Activated T-cell treated with anti-CD3 and anti-CD28 coated beads for 48 hours (primary cell): ENCODE results near the gene THUMPD2.

Experiments used
- DNase-seq: peaks from one replicate; pipeline ENCODE4 v3.0.0-alpha.2; 2020; ENCODE audit warnings: low read depth

THUMPD2 gene

DNA sequence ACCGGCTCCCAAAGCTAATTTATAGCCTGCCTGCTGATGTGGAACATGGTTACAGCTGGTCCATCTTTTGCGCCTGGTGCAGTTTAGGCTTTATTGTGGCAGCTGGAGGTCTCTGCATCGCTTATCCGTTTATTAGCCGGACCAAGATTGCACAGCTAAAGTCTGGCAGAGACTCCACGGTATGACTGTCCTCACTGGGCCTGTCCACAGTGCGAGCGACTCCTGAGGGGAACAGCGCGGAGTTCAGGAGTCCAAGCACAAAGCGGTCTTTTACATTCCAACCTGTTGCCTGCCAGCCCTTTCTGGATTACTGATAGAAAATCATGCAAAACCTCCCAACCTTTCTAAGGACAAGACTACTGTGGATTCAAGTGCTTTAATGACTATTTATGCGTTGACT, 62.0 kb downstream of the THUMPD2 start:
- DNase-seq: no peak

DNA sequence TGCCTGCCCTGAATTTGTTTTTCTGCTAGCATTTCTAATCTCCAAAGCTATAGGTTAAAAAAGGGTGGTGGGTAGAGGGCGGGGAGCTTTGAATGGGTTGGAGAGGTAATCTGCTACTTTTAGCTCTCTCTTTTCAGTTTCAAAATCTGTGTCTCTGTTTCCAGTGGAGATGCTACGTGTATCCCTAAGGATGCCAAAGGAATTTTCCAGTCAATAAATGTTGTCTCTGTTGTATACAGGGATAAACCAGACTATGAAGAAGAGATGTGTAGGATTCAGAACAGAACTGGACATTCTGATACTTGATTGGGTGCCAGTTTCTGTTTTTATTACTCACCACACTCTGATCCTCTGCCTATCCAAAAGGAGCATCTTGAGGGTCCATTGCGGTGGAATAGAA, 63.2 kb downstream of the THUMPD2 start:
- no peak for DNase-seq

DNA sequence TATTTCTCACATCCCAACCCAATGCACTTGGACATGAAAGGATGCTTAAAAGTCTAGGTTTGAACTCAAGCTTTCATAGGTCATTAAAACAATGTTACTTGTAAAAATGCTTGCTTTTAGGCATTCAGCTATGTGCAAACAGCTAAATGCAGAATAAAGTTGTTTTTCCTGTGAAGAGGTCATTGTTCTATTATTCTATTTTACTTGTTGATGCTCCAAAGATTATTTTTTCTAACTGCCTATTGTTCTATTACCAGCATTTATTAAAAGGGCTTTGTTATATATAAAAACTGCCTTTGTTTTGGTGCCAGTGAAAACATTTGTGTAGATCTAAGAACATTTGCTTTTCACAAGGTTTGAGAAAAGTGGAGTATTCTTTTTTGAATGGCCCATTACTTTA, 64.0 kb downstream of the THUMPD2 start:
- DNase-seq: no peak

DNA sequence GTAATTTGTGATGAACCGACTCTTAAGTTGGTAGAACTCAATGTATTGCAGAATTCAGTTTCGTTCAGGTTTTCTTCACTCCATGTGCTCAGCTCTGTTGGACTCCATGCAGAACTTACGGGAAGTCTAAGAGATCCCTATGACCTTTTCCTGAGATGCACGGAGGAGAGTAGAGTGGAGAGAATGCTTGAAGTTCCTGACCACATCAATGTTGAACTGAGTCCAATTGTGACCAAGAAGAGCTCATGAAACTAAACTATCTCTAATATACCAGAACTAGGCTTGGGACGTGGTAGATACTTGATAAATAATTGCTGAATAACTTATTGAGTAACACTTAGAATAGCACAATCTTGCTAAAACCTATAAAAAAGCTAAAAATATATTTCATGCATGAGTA, 66.1 kb downstream of the THUMPD2 start:
- no peak for DNase-seq

DNA sequence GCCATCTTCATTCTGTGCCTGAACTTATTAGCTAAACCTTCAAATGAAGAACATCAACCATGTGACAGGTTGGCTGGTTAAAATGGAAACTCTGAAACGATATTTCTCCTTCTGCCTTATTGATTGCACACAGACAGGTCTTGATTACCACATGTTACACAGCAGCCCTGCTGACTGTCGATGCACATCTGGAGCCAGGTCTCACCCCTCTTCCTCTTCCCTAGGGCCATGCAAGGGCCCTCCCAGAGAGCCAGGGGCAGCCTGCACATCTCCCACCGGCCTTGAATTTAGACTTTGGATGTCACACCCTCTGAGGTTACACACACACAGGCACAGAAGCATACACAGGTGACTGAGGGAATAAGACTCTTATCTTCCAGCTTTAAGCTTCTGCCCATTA, 68.3 kb downstream of the THUMPD2 start:
- DNase-seq: no peak

DNA sequence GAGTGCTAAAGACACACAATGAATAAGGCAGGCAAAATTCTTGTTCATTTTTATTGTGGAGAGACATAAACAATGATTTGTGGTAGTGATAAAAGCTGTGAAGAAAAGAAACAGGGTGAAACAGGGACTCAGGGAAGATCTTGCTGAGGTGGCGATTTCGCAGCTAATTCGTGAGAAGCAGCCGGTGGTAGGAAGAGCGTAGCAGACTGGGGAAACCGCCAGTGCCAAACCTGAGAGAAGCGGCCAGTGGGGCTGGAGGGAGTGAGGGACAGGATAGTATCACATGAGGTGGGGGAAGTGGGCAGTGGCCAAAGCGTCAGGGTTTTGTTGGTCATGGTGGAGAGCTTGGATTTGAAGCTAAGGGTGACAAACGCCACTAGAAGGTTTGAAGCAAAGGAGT, 71.1 kb downstream of the THUMPD2 start:
- no peak for DNase-seq

DNA sequence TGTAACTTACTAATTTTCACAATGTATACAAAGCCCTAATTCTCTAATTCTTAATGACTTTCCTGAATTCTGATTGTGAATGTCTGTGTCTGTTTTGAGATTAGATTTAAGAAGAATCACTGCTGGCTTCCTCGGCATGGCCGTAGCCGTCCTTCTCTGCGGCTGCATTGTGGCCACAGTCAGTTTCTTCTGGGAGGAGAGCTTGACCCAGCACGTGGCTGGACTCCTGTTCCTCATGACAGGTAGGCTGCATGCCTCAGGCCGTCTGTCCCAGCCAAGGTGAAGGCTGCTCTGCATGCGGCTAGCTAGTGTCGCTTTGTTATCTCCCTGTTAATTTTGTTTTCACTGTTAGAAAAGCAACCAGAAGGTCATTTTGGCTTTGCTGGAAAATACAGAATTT, 72.1 kb downstream of the THUMPD2 start:
- DNase-seq: no peak

DNA sequence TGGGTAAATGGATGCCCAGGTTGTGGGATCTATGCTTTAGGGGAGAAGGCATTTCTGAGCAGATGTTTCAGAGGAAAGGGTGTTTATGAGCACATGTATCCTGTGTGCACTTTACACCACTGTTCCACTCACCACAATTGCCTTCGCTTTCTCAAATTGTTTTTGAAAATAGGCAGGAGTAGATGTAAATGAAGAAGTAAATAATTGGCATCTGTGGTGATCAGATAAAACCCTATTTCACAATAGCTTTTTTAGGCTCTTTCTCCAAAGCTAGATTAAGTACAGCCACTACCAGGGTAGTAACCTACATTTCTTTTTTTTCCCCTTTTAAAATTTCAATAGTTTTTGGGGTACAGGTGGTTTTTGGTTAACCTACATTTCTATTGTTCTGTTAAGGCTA, 72.7 kb downstream of the THUMPD2 start:
- no peak for DNase-seq

DNA sequence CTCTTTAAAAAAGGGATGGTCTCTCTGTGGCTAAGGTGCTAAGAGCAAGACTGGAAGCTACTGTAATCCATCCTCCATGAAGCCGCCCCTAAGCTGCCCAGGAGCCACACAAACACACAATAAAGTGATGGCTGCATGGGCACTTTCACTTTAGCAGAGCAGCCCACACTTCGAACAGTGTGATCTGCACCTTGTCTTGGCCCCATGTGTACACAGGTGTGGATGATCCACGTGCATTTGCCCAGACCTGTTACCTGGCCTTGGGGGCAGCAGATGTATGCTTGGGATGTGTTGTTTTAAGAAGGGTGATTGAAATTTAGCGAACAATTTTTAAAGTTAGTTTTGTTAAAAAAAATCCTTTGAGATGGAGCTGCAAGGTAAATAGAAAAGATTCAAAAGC, 73.4 kb downstream of the THUMPD2 start:
- no peak for DNase-seq

DNA sequence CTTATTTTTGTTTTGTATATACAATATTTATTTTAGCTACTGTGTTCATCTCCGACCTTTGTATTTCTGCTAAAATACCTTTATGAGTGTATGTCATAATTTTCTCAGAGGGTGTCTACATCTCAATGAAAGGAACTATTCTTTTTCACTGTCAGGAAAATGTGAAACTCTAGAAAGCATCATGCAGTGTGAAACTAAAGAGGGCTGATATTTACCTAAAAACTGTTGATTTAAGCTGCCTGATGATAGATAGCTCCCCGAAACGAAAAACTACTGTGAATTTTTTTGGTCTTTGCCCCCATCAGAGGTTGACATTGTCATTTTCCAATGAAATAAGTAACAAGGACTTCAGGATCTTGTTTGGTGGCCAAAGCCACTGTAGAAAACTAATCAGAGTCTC, 74.5 kb downstream of the THUMPD2 start:
- DNase-seq: no peak

DNA sequence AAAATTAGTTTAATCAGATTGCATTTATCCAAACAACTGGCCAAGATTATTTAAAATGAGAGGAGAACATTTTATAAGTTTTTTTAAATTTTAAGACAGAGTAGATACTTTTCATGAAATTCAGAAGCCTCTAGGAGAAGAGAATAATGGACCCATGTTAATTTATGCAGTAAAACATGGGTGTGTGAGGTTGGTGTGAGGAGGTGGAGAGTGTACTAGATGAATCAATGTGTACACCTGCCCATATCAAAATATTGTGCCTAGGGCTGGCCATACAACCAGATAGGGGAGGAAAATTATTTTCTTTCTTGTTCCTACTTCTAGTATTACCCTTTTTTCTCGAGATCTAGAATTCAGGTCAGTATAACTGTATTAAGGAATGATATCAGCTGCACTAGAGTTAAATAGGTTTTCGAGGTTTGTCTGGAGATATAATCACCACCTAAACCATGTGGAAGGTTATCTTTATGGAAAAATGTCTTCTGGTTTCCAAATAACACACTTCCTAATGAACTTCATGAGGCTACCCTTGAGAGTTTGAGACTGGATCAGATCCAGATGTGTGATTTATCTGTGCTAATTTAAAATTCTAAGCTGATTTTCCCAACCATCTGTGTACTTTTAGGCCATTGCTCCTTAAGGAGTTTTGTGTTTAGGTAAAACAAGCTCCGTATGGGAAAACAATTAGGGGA, 75.7 kb downstream of the THUMPD2 start:
- DNase-seq: no peak

DNA sequence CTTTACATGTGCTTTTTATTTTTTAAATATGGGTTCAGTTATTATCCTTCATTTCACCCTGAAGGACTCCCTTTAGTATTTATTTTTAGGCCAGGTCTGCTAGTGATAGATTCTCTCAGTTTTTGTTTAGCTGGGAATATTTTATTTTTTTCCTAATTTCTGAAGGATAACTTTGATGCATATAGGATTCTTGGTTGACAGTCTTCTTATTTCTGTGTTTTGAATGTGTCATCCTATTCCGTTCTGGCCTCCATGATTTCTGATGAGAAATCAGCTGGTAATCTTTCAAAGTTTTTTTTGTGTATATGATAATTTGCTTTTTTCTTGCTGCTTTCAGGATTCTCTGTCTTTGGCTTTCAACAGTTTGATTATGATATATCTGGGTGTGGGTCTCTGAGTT, 77.9 kb downstream of the THUMPD2 start:
- DNase-seq: no peak

DNA sequence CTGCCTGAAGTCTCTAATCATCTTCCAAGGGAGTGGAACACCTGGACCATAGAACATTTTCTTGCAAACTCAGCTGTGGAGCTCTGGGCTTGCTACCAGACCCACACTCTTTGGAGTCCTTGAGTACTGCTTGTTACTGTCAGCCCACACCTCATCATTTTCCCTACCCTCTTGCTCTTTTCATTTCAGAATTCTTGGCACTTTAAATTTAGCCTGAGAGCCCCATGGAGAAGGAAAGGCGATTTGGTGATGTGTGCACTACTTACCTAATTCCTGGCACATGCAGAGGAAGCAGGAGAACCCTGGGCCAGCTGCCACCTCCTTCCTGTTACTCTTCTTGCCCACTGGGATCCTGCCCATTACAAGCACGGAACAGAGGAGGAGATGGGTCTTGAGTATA, 81.6 kb downstream of the THUMPD2 start:
- DNase-seq: no peak

DNA sequence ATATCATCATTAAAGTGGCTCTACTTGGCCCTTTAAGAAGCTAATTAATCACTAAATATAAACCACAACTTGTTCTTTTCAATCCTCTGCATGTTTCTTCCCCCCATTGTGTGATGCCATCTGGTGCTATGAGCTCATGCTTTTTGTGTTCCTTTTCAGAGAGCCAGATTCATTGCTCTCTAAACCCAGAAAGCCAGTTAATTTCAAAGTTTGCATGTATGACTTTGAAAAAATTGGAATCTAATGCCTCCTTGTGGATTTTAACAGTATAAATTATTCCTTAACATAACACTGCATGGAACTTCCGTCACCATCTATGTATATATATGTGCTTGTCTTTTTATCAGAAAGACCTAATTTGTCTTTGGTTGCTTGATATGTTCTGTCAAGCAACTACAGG, 82.2 kb downstream of the THUMPD2 start:
- DNase-seq: no peak

DNA sequence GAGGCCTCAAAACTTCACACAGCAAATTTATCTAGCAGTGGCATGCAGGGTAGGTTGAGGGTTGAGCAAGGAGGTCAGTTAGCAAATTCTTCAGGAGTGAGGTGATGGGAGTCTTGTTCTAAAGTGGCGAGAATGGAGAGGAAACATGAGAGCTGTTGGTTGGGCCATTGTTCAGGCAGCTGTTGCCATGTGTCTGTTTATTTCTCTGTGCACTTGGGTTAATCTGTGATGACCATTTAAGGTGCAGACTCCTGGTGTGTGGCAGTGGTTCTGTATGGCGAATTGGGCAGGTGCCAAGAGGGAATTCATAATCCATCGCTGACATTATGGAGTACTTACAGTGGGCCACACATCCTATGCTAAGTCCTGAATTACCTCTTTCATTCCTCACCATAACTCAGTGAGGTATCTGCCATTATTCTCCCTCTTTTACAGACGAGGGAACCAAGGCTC, 82.9 kb downstream of the THUMPD2 start:
- no peak for DNase-seq

DNA sequence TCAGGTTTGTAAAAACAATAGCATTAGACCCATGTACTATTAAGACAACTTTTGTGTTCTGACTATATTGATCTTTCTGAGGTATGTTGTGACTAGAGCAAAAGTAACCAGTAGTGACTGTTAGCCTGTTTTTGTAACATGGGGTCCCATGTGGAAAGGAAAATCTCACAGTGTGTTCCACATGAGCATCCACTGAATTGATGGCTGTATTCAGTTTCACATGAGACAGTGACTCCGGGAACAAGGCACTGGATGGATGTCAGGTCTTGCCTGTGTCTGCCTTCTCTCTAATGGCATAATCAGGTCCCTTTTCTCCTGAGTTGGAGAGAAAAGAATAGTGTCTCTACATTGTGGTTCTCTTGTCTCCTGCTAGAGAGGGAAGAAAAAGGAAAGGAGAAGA, 85.8 kb downstream of the THUMPD2 start:
- DNase-seq: no peak

DNA sequence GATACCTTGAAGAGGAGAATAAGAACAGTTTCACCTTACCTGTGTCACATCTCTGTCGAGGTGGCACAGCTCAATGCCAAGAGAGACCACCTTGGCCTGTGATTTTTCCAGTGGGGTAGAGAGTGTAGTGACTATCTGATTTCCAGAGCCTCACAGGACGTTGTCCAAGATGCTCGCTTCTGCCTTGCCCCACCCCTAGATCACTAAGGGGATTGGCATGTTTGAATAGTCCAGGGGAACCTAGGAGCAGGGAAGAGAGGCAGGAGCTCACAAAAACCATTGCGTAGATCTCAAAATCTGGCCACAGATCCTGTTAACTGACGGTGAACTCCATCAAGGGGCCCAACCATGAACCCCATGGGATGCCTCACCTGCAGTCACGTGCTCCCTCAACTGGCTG, 89.2 kb downstream of the THUMPD2 start:
- DNase-seq: no peak

DNA sequence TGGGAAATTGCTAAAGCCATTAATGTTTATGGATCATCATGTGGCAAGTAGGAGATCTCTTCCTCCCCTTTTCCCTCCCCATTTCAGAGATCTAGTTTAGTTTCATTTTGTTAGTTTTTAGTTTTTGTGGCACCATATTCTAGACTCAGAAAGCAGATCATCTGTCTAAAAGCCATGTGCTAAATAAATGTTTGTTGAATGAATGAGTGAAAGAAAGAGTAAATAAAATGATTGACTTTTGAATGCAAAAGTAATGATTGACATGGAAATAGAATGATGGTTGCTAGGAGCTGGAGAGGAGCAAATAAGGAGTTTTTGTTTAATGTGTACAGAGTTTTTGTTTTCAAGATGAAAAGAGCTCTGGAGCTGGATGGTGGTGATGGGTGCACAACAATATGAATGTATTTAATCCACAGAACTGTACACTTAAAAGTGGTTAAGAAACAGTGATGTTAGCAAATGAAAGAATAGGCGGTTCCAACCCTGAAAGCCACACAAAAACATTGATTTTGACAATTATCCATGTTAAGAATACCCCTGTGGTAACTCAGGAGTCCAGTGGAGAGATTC, 89.7 kb downstream of the THUMPD2 start:
- no peak for DNase-seq

DNA sequence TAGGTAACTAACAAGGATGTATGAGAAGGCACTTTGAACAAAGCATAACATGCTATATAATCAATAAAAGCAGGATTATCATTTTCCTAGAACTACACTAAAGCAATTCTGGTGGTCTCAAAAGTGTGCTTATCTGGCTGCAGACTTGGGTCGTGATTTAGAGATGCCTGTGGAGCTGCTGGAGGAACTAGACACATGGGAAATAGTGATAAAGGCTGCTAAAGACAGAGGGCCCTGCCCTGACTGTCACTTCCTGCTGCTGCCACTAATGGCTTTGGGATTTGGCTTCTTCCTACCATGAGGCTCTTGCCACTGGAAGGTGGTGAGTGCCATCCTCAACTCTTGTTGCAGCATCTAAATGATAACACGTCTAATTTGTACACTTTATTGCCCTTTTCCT, 90.9 kb downstream of the THUMPD2 start:
- DNase-seq: no peak

DNA sequence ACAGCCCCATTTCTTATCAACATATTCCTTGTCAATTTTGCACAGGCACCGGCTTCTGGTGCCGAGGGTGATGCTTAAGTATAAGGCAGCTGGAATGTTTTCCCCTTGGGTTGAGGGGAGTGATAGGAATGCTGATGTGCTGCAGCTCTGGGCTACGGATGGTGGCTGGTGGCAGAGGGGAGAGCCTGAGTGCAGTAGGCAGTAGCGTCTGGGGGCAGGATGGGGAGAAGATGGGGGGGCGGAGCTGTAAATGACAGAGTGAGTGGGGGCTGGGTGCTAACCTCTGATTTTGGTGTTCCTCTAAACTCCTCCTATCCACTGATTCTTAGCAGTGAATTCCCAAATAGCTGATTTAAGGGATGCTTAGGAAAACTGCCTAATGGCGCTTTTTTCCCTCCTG, 92.6 kb downstream of the THUMPD2 start:
- no peak for DNase-seq
